Measurements from ENCODE around the gene CPO.

CPO gene

DNA sequence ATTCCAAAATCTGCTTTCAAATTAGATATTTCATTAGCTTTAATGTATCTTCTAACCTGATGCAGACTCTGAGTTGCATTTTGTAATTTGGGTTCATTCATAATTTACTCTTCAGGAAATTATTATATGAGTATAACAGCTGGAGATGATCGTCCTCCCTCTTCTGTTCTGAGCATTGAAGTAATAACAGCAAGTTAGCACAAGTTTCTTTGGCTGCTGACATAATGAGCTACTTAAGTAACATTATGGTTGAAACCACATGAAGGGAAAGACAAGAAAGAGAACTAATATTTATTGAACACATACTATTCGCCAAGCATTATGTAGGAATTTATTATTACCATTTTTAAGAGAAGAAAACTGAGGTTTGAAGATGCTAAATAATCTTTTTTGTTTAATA, 75.1 kb downstream of the CPO start:
- FAIRE-seq (no peak), DNase-seq (ENCODE audit: insufficient read length, low spot score) (no peak)
- no peak for TF ChIP-seq POLR2A (IDR thresholded peaks at IDR 0.05; ENCODE audit: low read depth, low read length)

DNA sequence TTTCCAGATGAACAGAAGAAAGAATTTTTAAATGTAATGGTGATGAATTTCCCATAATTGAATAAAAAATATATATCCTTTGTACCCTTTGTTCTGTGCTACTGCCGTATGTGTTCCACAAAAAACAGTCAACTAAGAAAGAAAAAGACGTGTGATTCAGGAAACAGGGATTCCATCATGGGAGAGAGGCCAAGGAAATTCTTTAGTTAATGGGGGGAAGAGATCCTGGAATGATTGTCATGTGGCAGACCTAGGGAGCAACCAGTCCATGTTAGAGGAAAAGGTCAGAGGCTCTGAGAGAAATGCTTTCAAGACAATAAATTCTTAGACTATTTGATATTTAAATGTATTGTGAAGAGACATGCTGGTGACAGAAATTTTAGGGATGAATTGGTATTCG, 76.6 kb downstream of the CPO start:
- TF ChIP-seq POLR2A (IDR thresholded peaks at IDR 0.05; ENCODE audit: low read depth, low read length): no peak
- FAIRE-seq (no peak), DNase-seq (ENCODE audit: insufficient read length, low spot score) (no peak)

Data from H54 (cell line).